H9 (cell line): ENCODE measurements around the gene PKP3. TPM values are rescaled to one million over a fixed set of nuclear protein-coding genes. Genes with fewer than 3 reads are reported as not detected.
A peak's percentile ranks its signal among the peaks of the same experiment; 100 is the strongest.

Experiments used
- DNase-seq: peaks from one replicate; pipeline ENCODE4 v3.0.0-alpha.2; 2017
- H2AFZ ChIP-seq: one replicate; pipeline ENCODE4 v1.6.1; 2013; ENCODE audit warnings: mild to moderate bottlenecking, low read length, control low read depth, moderate library complexity
- H2AK5ac ChIP-seq: 2 replicates; pipeline ENCODE4 v1.6.1; 2013; ENCODE audit warnings: low read length, control low read depth, mixed read lengths; ENCODE audit not compliant: insufficient read length
- H2BK120ac ChIP-seq: one replicate; pipeline ENCODE4 v1.6.1; 2013; ENCODE audit warnings: low read depth, mild to moderate bottlenecking, low read length, control low read depth, inconsistent platforms; ENCODE audit not compliant: poor library complexity, severe bottlenecking
- H2BK12ac ChIP-seq: 2 replicates; pipeline ENCODE4 v1.6.1; 2013; ENCODE audit warnings: low read length, control low read depth, mixed read lengths, low read depth; ENCODE audit not compliant: insufficient read length
- H2BK15ac ChIP-seq: 2 replicates; pipeline ENCODE4 v1.6.1; 2013; ENCODE audit warnings: low read depth, low read length, control low read depth
- H2BK20ac ChIP-seq: one replicate; pipeline ENCODE4 v1.6.1; 2013; ENCODE audit warnings: low read depth, mild to moderate bottlenecking, low read length, control low read depth, inconsistent platforms; ENCODE audit not compliant: poor library complexity, severe bottlenecking
- H2BK5ac ChIP-seq: 2 replicates; pipeline ENCODE4 v1.6.1; 2013; ENCODE audit warnings: low read length, control low read depth, mixed read lengths; ENCODE audit not compliant: insufficient read length
- H3K14ac ChIP-seq: 2 replicates; pipeline ENCODE4 v1.6.1; 2013; ENCODE audit warnings: low read length, control low read depth; ENCODE audit not compliant: insufficient read depth
- H3K18ac ChIP-seq: 2 replicates; pipeline ENCODE4 v1.6.1; 2013; ENCODE audit warnings: low read depth, mild to moderate bottlenecking, mixed read lengths, low read length, control low read depth; ENCODE audit not compliant: insufficient read length
- H3K23ac ChIP-seq: 2 replicates; pipeline ENCODE4 v1.6.1; 2013; ENCODE audit warnings: low read length, control low read depth, mixed read lengths, low read depth; ENCODE audit not compliant: insufficient read length
- H3K23me2 ChIP-seq: 2 replicates; pipeline ENCODE4 v1.6.1; 2013; ENCODE audit warnings: low read depth, mild to moderate bottlenecking, mixed read lengths, low read length, control low read depth; ENCODE audit not compliant: insufficient read length, poor library complexity, severe bottlenecking
- H3K27ac ChIP-seq: 2 replicates; pipeline ENCODE4 v1.5.1; 2013; ENCODE audit warnings: low read length, control low read depth, mixed read lengths, low read depth; ENCODE audit not compliant: insufficient read length
- H3K27me3 ChIP-seq: 2 replicates; pipeline ENCODE4 v1.6.1; 2013; ENCODE audit warnings: low read length, control low read depth, inconsistent platforms; ENCODE audit not compliant: insufficient read depth
- H3K4ac ChIP-seq: 2 replicates; pipeline ENCODE4 v1.6.1; 2013; ENCODE audit warnings: low read depth, mild to moderate bottlenecking, control low read depth, inconsistent platforms, low read length, moderate library complexity
- H3K4me1 ChIP-seq: 2 replicates; pipeline ENCODE4 v1.6.1; 2013; ENCODE audit warnings: low read length, control low read depth, inconsistent platforms; ENCODE audit not compliant: insufficient read depth
- H3K4me2 ChIP-seq: 2 replicates; pipeline ENCODE4 v1.6.1; 2013; ENCODE audit warnings: low read length, control low read depth, mixed read lengths; ENCODE audit not compliant: insufficient read length, insufficient read depth
- H3K56ac ChIP-seq: 2 replicates; pipeline ENCODE4 v1.6.1; 2013; ENCODE audit warnings: low read depth, mild to moderate bottlenecking, mixed read lengths, low read length, control low read depth; ENCODE audit not compliant: insufficient read length
- H3K79me1 ChIP-seq: 2 replicates; pipeline ENCODE4 v1.6.1; 2013; ENCODE audit warnings: low read depth, mild to moderate bottlenecking, moderate library complexity, low read length, control low read depth, inconsistent platforms; ENCODE audit not compliant: insufficient read depth, poor library complexity, severe bottlenecking
- H3K79me2 ChIP-seq: 2 replicates; pipeline ENCODE4 v1.6.1; 2013; ENCODE audit warnings: low read length, control low read depth, inconsistent platforms; ENCODE audit not compliant: insufficient read depth
- H3K9ac ChIP-seq: 2 replicates; pipeline ENCODE4 v1.6.1; 2013; ENCODE audit warnings: low read length, control low read depth, mixed read lengths; ENCODE audit not compliant: insufficient read length; ENCODE audit errors: extremely low read depth
- H3K9me3 ChIP-seq: one replicate; pipeline ENCODE4 v1.6.1; 2013; ENCODE audit warnings: low read depth, low read length, inconsistent platforms; ENCODE audit not compliant: control insufficient read depth
- H3T11ph ChIP-seq: one replicate; pipeline ENCODE4 v1.6.1; 2013; ENCODE audit warnings: mild to moderate bottlenecking, low read length, control low read depth, inconsistent platforms
- H4K20me1 ChIP-seq: one replicate; pipeline ENCODE4 v1.6.1; 2013; ENCODE audit not compliant: control insufficient read depth, insufficient read length, insufficient read depth
- H4K5ac ChIP-seq: 2 replicates; pipeline ENCODE4 v1.6.1; 2013; ENCODE audit warnings: low read depth, mild to moderate bottlenecking, mixed read lengths, low read length, control low read depth; ENCODE audit not compliant: insufficient read length
- H4K8ac ChIP-seq: replicated peaks from 2 replicates; pipeline ENCODE4 v1.6.1; 2013; ENCODE audit warnings: low read length, control low read depth, mixed read lengths, low read depth; ENCODE audit not compliant: insufficient read length
- H4K91ac ChIP-seq: 2 replicates; pipeline ENCODE4 v1.6.1; 2013; ENCODE audit warnings: low read depth, mild to moderate bottlenecking, moderate library complexity, mixed read lengths, low read length, control low read depth; ENCODE audit not compliant: insufficient read length
- H3K27ac Mint-ChIP-seq, 3 experiments: 2 replicates in 2 of 3; 3 replicates in 1 of 3; pipeline ENCODE4 v1.8.0; 2020 to 2021; ENCODE audit warnings: mixed read lengths in 3 of 3, mild to moderate bottlenecking in 1 of 3, moderate library complexity in 1 of 3
- H3K27me3 Mint-ChIP-seq: 2 replicates; pipeline ENCODE4 v1.8.0; 2021; ENCODE audit warnings: low read depth, mild to moderate bottlenecking, moderate library complexity, mixed read lengths
- H3K36me3 Mint-ChIP-seq, 3 experiments: 2 replicates in 2 of 3; 3 replicates in 1 of 3; pipeline ENCODE4 v1.8.0; 2020 to 2021; ENCODE audit warnings: low read depth in 3 of 3, mixed read lengths in 3 of 3; ENCODE audit not compliant: insufficient read depth in 1 of 3
- H3K4me1 Mint-ChIP-seq, 2 experiments: 2 replicates each; pipeline ENCODE4 v1.8.0; 2020; ENCODE audit warnings: mixed read lengths in 2 of 2
- H3K4me3 Mint-ChIP-seq, 2 experiments: 2 replicates in 1 of 2; 3 replicates in 1 of 2; pipeline ENCODE4 v1.8.0; 2020 to 2021; ENCODE audit warnings: mild to moderate bottlenecking in 2 of 2, mixed read lengths in 2 of 2, moderate library complexity in 1 of 2
- H3K9me3 Mint-ChIP-seq, 2 experiments: 2 replicates in 1 of 2; 3 replicates in 1 of 2; pipeline ENCODE4 v1.8.0; 2020; ENCODE audit warnings: mild to moderate bottlenecking in 2 of 2, mixed read lengths in 2 of 2, moderate library complexity in 1 of 2
- WGBS: extraction: QIAGEN DNeasy Blood & Tissue Kit; methylation state at CpG from one replicate; pipeline ENCODE4 v1.1.7; 2013; ENCODE audit warnings: missing lambda C conversion rate, low lambda C conversion rate, mixed read lengths; ENCODE audit not compliant: insufficient read length; ENCODE audit errors: extremely low coverage; 5-methylcytosine and 5-hydroxymethylcytosine counted together
- total RNA-seq: library from RNA; stranded (reverse); gene quantifications from 2 replicates; pipeline ENCODE4 v1.2.1, GENCODE V29; 2021
- TF ChIP-seq, protein P1 (sequence below): fragments of 200-600 bp; sonication (generic); conservative IDR thresholded peaks from 3 replicates; pipeline ENCODE4 v1.8.0; 2021; ENCODE audit warnings: antibody characterized with exemption, mild to moderate bottlenecking

PKP3 gene
- total RNA-seq, 1 experiment from 2014 or later: 41.7 TPM

DNA sequence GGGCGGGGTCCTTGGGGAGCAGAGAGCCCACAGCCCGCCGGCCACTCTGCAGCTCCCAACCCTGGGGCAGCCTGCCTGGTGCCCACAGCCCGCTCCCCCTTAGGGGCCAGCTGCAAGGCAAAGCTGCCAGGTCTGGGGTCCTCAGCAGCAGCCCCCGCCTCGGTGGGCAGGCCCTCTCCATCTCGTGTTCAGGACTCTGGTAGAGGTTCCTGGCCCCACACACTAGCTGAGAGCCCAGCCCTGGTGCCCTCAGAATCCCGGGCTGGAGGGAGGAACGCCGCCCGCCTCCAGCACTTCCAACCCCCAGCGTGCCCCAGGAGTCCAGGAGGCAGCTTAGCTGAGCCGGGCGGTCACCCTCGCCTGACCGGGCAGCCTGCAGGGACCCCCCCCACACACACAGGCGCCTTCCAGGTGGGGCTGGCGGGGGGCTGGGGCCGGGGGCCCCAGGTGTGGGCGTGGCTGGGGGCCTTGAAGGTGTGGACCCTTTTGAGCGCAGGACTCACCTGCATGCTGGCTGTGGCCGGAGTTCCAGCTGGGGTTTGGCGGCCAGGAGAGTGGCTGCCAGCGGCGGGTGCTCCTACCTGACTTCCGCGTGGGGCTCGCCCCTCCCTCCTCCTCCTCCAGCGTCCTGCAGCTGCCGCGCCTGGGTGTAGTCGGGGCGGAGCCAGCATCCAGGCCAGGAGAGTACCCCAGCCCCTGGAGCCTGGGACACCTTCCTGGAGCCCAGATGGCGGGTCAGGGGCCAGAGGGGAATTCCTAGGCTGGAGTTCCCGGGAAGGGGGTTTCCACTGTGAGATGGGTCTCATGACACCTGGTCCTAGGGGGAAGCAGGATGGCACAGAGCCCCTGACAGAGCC, 47.6 kb downstream of the PKP3 start, which contains the start of gene ANO9:
Gene ANO9, minus strand, starts transcription at position 594 of the 857 bp plus-strand sequence. Its CDS starts 85 bp downstream, at position 509.
- Histone ChIP-seq H4K8ac (no peak within 1 kb of the TSS), H4K5ac (no peak within 1 kb of the TSS), H3K23me2 (peaks cover 7% of the 10 kb centered on the region), H3K27me3 (no peaks in the 10 kb centered on the region), H3K4me2 (peak within 1 kb of the TSS; percentile 43), H3K4ac (no peak within 1 kb of the TSS), H3K79me1 (no peaks in the 10 kb centered on the region), H3K9ac (no peak within 1 kb of the TSS), H3K14ac (no peak within 1 kb of the TSS; the same call in 1 of the 2 replicates), H3K18ac (peak within 1 kb of the TSS; percentile 25), H2BK5ac (no peak within 1 kb of the TSS), H2BK12ac (no peak within 1 kb of the TSS), H3K23ac (no peak within 1 kb of the TSS), H4K91ac (no peak within 1 kb of the TSS), H2AK5ac (no peak within 1 kb of the TSS), H3K56ac (no peak within 1 kb of the TSS), H3K9me3 (peaks cover 7% of the 10 kb centered on the region), H3T11ph (no peak within 1 kb of the TSS), H2BK120ac (no peak within 1 kb of the TSS), H2BK20ac (no peak within 1 kb of the TSS), H3K4me1 (no peaks in the 10 kb centered on the region), H4K20me1 (no peaks in the 10 kb centered on the region), H2BK15ac (no peak within 1 kb of the TSS), H3K27ac (no peak within 1 kb of the TSS), H3K79me2 (no peaks in the 10 kb centered on the region), H2AFZ (no peak within 1 kb of the TSS)
- H3K9me3 Mint-ChIP-seq: peaks cover 5 to 6% of the 10 kb centered on the region in 2 experiments
- H3K4me3 Mint-ChIP-seq: peak within 1 kb of the TSS in 1 of 2 experiments; percentile 17; a peak in 2 of 5 replicates
- peak; percentile 75 for DNase-seq
- H3K4me1 Mint-ChIP-seq: peaks cover 8 to 15% of the 10 kb centered on the region in 2 experiments
- WGBS: no CpG with 5 or more reads among the region's 35 CpGs
- TF ChIP-seq, protein P1, sequence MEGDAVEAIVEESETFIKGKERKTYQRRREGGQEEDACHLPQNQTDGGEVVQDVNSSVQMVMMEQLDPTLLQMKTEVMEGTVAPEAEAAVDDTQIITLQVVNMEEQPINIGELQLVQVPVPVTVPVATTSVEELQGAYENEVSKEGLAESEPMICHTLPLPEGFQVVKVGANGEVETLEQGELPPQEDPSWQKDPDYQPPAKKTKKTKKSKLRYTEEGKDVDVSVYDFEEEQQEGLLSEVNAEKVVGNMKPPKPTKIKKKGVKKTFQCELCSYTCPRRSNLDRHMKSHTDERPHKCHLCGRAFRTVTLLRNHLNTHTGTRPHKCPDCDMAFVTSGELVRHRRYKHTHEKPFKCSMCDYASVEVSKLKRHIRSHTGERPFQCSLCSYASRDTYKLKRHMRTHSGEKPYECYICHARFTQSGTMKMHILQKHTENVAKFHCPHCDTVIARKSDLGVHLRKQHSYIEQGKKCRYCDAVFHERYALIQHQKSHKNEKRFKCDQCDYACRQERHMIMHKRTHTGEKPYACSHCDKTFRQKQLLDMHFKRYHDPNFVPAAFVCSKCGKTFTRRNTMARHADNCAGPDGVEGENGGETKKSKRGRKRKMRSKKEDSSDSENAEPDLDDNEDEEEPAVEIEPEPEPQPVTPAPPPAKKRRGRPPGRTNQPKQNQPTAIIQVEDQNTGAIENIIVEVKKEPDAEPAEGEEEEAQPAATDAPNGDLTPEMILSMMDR: no peak
- peaks cover 0 to 7% (median 0%) of the 10 kb centered on the region in 3 experiments; a peak in 3 of 7 replicates for H3K36me3 Mint-ChIP-seq
- H3K27ac Mint-ChIP-seq: peak within 1 kb of the TSS in 1 of 3 experiments; percentile 20; a peak in 1 of 7 replicates
- H3K27me3 Mint-ChIP-seq: peaks cover 12% of the 10 kb centered on the region
